Measurements from ENCODE around the gene UBE2J2. TPM values are rescaled to one million over a fixed set of nuclear protein-coding genes. Genes with fewer than 3 reads are reported as not detected.

The UBE2J2 gene
- total and polyA plus RNA-seq, 7 experiments from 2014 or later = 62.3 to 92.2 (median 84.1) TPM

- Mint-ChIP-seq H3K4me3 (peak overlapping the region; percentile 66 to 88 (median 80)), H3K27ac (peak overlapping the region in 5 of 9 donors; percentile 18 to 77 (median 43)), H3K4me1 (peaks cover 15 to 37% (median 33%) of the 10 kb centered on the region in 7 donors), H3K27me3 (no peaks in the 10 kb centered on the region), H3K9me3 (peaks cover 0 to 1% (median 0%) of the 10 kb centered on the region in 11 donors), H3K36me3 (peaks cover 0 to 16% (median 5%) of the 10 kb centered on the region in 5 donors)
- no peak overlapping the region for H3K27ac ChIP-seq (ENCODE audit: low read depth, low read length)
- H3K36me3 ChIP-seq (ENCODE audit: control insufficient read depth in 2 of 3, insufficient read depth in 3 of 3, low read length in 3 of 3) = peaks cover 0 to 13% (median 0%) of the 10 kb centered on the region in 3 experiments
- ChIA-PET POLR2A (interaction anchor here (0.6 kb wide), 1 partner anchor 143 kb away, joined by 4 read pairs; no protein-coding TSS in a partner anchor), CTCF (no interaction called here)
- H3K27me3 ChIP-seq (ENCODE audit: control insufficient read depth in 2 of 2, insufficient read depth in 2 of 2, low read length in 2 of 2) = no peaks in the 10 kb centered on the region
- intact Hi-C loops (cut with micrococcal nuclease) = no loop called here
- H3K4me3 ChIP-seq (ENCODE audit: low read length) = no peak overlapping the region
- H3K4me1 ChIP-seq (ENCODE audit: control insufficient read depth in 2 of 2, insufficient read depth in 2 of 2, low read length in 2 of 2) = peaks cover 12 to 28% of the 10 kb centered on the region in 2 donors
- H3K9me3 ChIP-seq (ENCODE audit: control insufficient read depth in 2 of 3, low read length in 3 of 3) = no peaks in the 10 kb centered on the region
- DNase-seq (no peak), ATAC-seq (no peak)
Observed at GRCh38 chr1:1234180-1234808, 39.4 kb downstream of the UBE2J2 start.

- Histone ChIP-seq H3K27me3 (ENCODE audit: control insufficient read depth in 2 of 2, insufficient read depth in 2 of 2, low read length in 2 of 2) (no peaks in the 10 kb centered on the region), H3K4me3 (ENCODE audit: low read length) (no peak overlapping the region), H3K9me3 (ENCODE audit: control insufficient read depth in 2 of 3, low read length in 3 of 3) (no peaks in the 10 kb centered on the region), H3K36me3 (ENCODE audit: control insufficient read depth in 2 of 3, insufficient read depth in 3 of 3, low read length in 3 of 3) (peaks cover 0 to 18% (median 0%) of the 10 kb centered on the region in 3 experiments), H3K27ac (ENCODE audit: low read depth, low read length) (no peak overlapping the region), H3K4me1 (ENCODE audit: control insufficient read depth in 2 of 2, insufficient read depth in 2 of 2, low read length in 2 of 2) (peaks cover 12 to 28% of the 10 kb centered on the region in 2 donors)
- intact Hi-C loops (cut with micrococcal nuclease) = loop anchor here in 1 of 2 donors (2.0 kb wide), 2 partner anchors 165 to 221 kb away; partner anchors contain the start of gene ISG15
- H3K4me1 Mint-ChIP-seq = peaks cover 16 to 42% (median 33%) of the 10 kb centered on the region in 7 donors
- peak overlapping the region; percentile 38 to 90 (median 77) for H3K27ac Mint-ChIP-seq
- CTCF ChIA-PET = no interaction called here
- peak overlapping the region; percentile 66 to 88 (median 80) for H3K4me3 Mint-ChIP-seq
- no peak for ATAC-seq
- peaks cover 0 to 1% (median 0%) of the 10 kb centered on the region in 11 donors for H3K9me3 Mint-ChIP-seq
- H3K36me3 Mint-ChIP-seq = peaks cover 0 to 16% (median 5%) of the 10 kb centered on the region in 5 donors
- DNase-seq = no peak
- POLR2A ChIA-PET = no interaction called here
- no peaks in the 10 kb centered on the region for H3K27me3 Mint-ChIP-seq
Observed at GRCh38 chr1:1233567-1233892, 40.1 kb downstream of the UBE2J2 start.

GRCh38 chr1:1232796-1233566 lies 40.7 kb downstream of the UBE2J2 start:
- H3K36me3 Mint-ChIP-seq = peaks cover 0 to 16% (median 5%) of the 10 kb centered on the region in 5 donors
- intact Hi-C loops (cut with micrococcal nuclease) = loop anchor here (1.0 to 2.0 kb wide), 6 partner anchors 40 to 220 kb away; partner anchors contain the start of genes C1orf159 (in 2 of the 2), PUSL1 (in 2 of the 2), UBE2J2 (in 2 of the 2) and ISG15 (in 1 of the 2)
- Histone ChIP-seq H3K4me1 (ENCODE audit: control insufficient read depth in 2 of 2, insufficient read depth in 2 of 2, low read length in 2 of 2) (peaks cover 12 to 28% of the 10 kb centered on the region in 2 donors), H3K36me3 (ENCODE audit: control insufficient read depth in 2 of 3, insufficient read depth in 3 of 3, low read length in 3 of 3) (peaks cover 0 to 23% (median 0%) of the 10 kb centered on the region in 3 experiments), H3K27me3 (ENCODE audit: control insufficient read depth in 2 of 2, insufficient read depth in 2 of 2, low read length in 2 of 2) (no peaks in the 10 kb centered on the region), H3K4me3 (ENCODE audit: low read length) (no peak overlapping the region), H3K9me3 (ENCODE audit: control insufficient read depth in 2 of 3, low read length in 3 of 3) (no peaks in the 10 kb centered on the region), H3K27ac (ENCODE audit: low read depth, low read length) (peak overlapping the region; percentile 46)
- ChIA-PET POLR2A (no interaction called here), CTCF (no interaction called here)
- no peak for ATAC-seq
- H3K9me3 Mint-ChIP-seq = peaks cover 0 to 1% (median 0%) of the 10 kb centered on the region in 11 donors
- no peak for DNase-seq
- peak overlapping the region; percentile 67 to 88 (median 80) for H3K4me3 Mint-ChIP-seq
- peak overlapping the region; percentile 38 to 90 (median 77) for H3K27ac Mint-ChIP-seq
- H3K27me3 Mint-ChIP-seq = no peaks in the 10 kb centered on the region
- peaks cover 16 to 42% (median 33%) of the 10 kb centered on the region in 7 donors for H3K4me1 Mint-ChIP-seq

- intact Hi-C loops (cut with micrococcal nuclease) = loop anchor here (1.0 to 2.0 kb wide), 6 partner anchors 41 to 220 kb away; partner anchors contain the start of genes C1orf159 (in 2 of the 2), PUSL1 (in 2 of the 2), UBE2J2 (in 2 of the 2) and ISG15 (in 1 of the 2)
- H3K27ac Mint-ChIP-seq = peak within 1 kb of the TSS; percentile 68 to 94 (median 92)
- H3K27me3 ChIP-seq (ENCODE audit: control insufficient read depth in 2 of 2, insufficient read depth in 2 of 2, low read length in 2 of 2) = no peaks in the 10 kb centered on the region
- H3K4me1 ChIP-seq (ENCODE audit: control insufficient read depth in 2 of 2, insufficient read depth in 2 of 2, low read length in 2 of 2) = peaks cover 12 to 28% of the 10 kb centered on the region in 2 donors
- peak within 1 kb of the TSS; percentile 96 for H3K27ac ChIP-seq (ENCODE audit: low read depth, low read length)
- H3K36me3 Mint-ChIP-seq = peaks cover 0 to 19% (median 5%) of the 10 kb centered on the region in 5 donors
- H3K9me3 ChIP-seq (ENCODE audit: control insufficient read depth in 2 of 3, low read length in 3 of 3) = no peaks in the 10 kb centered on the region
- H3K4me3 ChIP-seq (ENCODE audit: low read length) = peak within 1 kb of the TSS; percentile 90
- DNase-seq = no peak
- ChIA-PET CTCF (no interaction called here), POLR2A (interaction anchor here (1.0 to 1.7 kb wide), 2 partner anchors 18 to 143 kb away, joined by 3 to 7 read pairs; partner anchors contain the start of gene AURKAIP1)
- peaks cover 16 to 42% (median 33%) of the 10 kb centered on the region in 7 donors for H3K4me1 Mint-ChIP-seq
- peaks cover 0 to 30% (median 0%) of the 10 kb centered on the region in 3 experiments for H3K36me3 ChIP-seq (ENCODE audit: control insufficient read depth in 2 of 3, insufficient read depth in 3 of 3, low read length in 3 of 3)
- ATAC-seq = no peak
- H3K9me3 Mint-ChIP-seq = peaks cover 0 to 1% (median 0%) of the 10 kb centered on the region in 11 donors
- peak within 1 kb of the TSS; percentile 89 to 96 (median 93) for H3K4me3 Mint-ChIP-seq
- H3K27me3 Mint-ChIP-seq = no peaks in the 10 kb centered on the region
Observed at GRCh38 chr1:1232208-1232795, 41.4 kb downstream of the UBE2J2 start, which contains the start of gene B3GALT6. Gene B3GALT6, plus strand, starts transcription at chr1:1232237. Its CDS starts 42 bp downstream, at chr1:1232279.

GRCh38 chr1:1231400-1232207 lies 42.0 kb downstream of the UBE2J2 start, which contains the start of gene SDF4:
Gene SDF4, minus strand, starts transcription at chr1:1232001. Its CDS starts 3,229 bp downstream, at chr1:1228772.
- Histone ChIP-seq H3K27ac (ENCODE audit: low read depth, low read length) (peak within 1 kb of the TSS; percentile 96), H3K4me3 (ENCODE audit: low read length) (peak within 1 kb of the TSS; percentile 90), H3K27me3 (ENCODE audit: control insufficient read depth in 2 of 2, insufficient read depth in 2 of 2, low read length in 2 of 2) (no peaks in the 10 kb centered on the region), H3K36me3 (ENCODE audit: control insufficient read depth in 2 of 3, insufficient read depth in 3 of 3, low read length in 3 of 3) (peaks cover 0 to 36% (median 0%) of the 10 kb centered on the region in 3 experiments), H3K4me1 (ENCODE audit: control insufficient read depth in 2 of 2, insufficient read depth in 2 of 2, low read length in 2 of 2) (peaks cover 12 to 28% of the 10 kb centered on the region in 2 donors), H3K9me3 (ENCODE audit: control insufficient read depth in 2 of 3, low read length in 3 of 3) (no peaks in the 10 kb centered on the region)
- ChIA-PET POLR2A (interaction anchor here (0.7 to 1.7 kb wide), 6 partner anchors 16 to 176 kb away, joined by 3 to 7 read pairs (median 4); partner anchors contain the start of gene AURKAIP1), CTCF (no interaction called here)
- DNase-seq (peak; percentile 90 to 98 (median 96)), ATAC-seq (peak; percentile 96)
- Mint-ChIP-seq H3K4me1 (peaks cover 16 to 42% (median 33%) of the 10 kb centered on the region in 7 donors), H3K4me3 (peak within 1 kb of the TSS; percentile 89 to 96 (median 93)), H3K27me3 (no peaks in the 10 kb centered on the region), H3K27ac (peak within 1 kb of the TSS; percentile 68 to 94 (median 92)), H3K9me3 (peaks cover 0 to 1% (median 0%) of the 10 kb centered on the region in 11 donors), H3K36me3 (peaks cover 0 to 19% (median 5%) of the 10 kb centered on the region in 5 donors)
- intact Hi-C loops (cut with micrococcal nuclease) = loop anchor here (1.0 to 2.0 kb wide), 9 partner anchors 20 to 219 kb away; partner anchors contain the start of genes C1orf159 (in 2 of the 2), PUSL1 (in 2 of the 2), UBE2J2 (in 2 of the 2) and AURKAIP1 (in 1 of the 2)

All from naive thymus-derived CD4-positive, alpha-beta T cell (primary cell).